Activated T-helper 2 cell treated with anti-CD3 and anti-CD28 coated beads, Interferon-gamma antibody, Interleukin-2, Interleukin-4, amounts not matched to agents 10 μg/mL and 5 μg/mL and 100 μg/mL, durations not matched to agents 14 hours and 24 hours and 36 hours (primary cell): ENCODE data around the gene FASTK. TPM values are rescaled to one million over a fixed set of nuclear protein-coding genes. Genes with fewer than 3 reads are reported as not detected.

Experiments
- DNase-seq: peaks from one replicate; pipeline ENCODE4 v3.0.0; 2021; ENCODE audit warnings: low spot score
- H3K27ac Mint-ChIP-seq: one replicate; pipeline ENCODE4 v1.8.0; 2021; ENCODE audit warnings: mixed read lengths
- H3K27me3 Mint-ChIP-seq: one replicate; pipeline ENCODE4 v1.8.0; 2021; ENCODE audit warnings: low read depth, mixed read lengths
- H3K36me3 Mint-ChIP-seq: one replicate; pipeline ENCODE4 v1.8.0; 2021; ENCODE audit warnings: low read depth, mixed read lengths
- H3K4me1 Mint-ChIP-seq: one replicate; pipeline ENCODE4 v1.8.0; 2021; ENCODE audit warnings: low read depth, mixed read lengths
- H3K4me3 Mint-ChIP-seq: one replicate; pipeline ENCODE4 v1.8.0; 2021; ENCODE audit warnings: low read depth, mild to moderate bottlenecking, moderate library complexity, mixed read lengths
- H3K9me3 Mint-ChIP-seq: one replicate; pipeline ENCODE4 v1.8.0; 2021; ENCODE audit warnings: mixed read lengths
- intact Hi-C: fragments of 100-400 bp; cut with micrococcal nuclease; formaldehyde crosslinking; loops from one replicate; pipeline ENCODE4 v1.15.1; 2023
- total RNA-seq: library from RNA; stranded (reverse); gene quantifications from 2 replicates; pipeline ENCODE4 v1.2.3, GENCODE V29; 2022

The FASTK gene
- total RNA-seq, 1 donor from 2014 or later, result 83.2 TPM

DNA sequence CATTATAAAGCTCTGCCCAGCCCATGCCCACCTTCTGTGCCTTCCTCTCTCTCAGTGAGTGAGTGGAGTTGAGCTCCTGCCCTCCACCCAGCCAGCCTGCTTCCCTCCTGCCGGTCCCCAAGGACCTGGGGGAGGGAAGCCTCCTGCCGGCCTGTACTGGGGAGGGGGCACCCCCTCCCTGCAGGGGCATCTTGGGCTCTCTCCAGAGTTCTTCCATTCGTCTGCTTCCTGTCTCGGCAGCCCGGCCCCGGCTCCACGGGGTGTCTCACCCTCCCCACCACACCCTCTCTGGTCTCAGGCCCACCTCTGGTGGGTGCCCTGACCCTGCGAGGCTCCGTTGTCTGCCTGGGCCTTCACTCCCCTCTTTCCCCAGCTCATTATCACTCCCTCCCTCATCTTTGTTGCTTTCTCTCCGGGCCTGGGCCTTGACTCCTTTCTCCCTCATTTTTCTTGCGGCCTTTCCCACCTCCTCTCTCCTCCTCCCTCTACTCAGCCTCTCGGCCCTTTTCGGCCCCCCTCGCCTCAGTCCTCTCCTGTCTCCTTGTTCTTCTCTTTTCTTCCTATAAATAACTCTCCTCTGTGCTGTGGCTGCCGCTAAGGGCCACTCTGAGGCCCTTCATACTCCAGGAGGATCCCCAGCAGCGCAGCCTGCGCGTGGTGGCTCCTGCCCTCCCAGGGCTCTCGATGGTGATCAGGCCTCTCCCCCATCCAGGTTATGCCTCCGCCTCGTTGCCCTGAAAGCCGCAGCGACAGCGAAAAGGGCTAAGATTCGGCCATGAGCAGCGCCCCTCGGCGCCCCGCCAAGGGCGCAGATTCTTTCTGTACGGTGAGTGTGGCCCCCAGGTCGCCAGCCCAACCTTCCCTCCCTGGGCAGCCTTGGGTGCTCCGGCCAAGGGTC is 19.1 kb downstream of the FASTK start:
- Mint-ChIP-seq H3K4me3 (peak overlapping the region; percentile 94), H3K27ac (peak overlapping the region; percentile 57), H3K36me3 (peaks cover 16% of the 10 kb centered on the region), H3K4me1 (peaks cover 24% of the 10 kb centered on the region), H3K9me3 (no peaks in the 10 kb centered on the region), H3K27me3 (no peaks in the 10 kb centered on the region)
- intact Hi-C loops, result no loop called here
- DNase-seq, result no peak

DNA sequence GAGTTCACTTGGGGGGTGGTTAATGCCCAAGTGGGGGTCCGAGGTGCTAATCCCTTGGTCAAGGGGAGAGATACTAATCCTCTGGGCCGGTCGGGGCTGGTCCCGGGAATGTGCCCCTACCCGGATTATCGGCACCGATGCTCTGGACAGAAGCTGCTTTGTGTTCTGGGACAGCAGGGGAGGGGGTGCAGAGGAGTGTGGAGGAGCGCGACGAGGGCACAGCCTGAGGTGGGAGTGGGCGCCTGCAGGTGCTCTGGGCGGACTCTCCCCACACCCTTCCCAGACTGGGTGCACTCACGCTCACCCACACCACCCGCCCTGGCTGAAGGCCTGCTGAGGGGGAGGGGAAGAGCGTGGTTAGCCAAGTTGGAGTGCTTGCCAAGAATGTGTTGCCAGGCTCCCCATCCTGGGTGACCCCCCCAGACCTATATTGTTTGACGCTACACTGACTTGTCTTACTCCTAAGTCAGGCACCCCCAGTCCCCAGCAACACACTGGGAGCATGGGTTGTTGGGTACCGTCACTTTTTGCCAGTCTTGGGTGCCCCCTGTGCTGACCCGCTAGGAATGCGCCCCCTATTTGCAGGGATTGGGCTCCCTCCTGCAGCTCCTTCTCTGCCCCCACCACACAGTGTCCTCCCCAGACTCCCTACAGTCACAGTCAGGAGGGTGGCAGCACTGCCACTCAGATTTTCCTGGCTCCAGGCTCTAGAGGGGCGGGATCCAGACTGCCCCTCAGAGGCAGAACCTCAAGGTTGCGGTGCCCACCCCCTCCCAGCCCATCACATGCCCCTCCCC is 20.0 kb downstream of the FASTK start:
- Mint-ChIP-seq H3K9me3 (no peaks in the 10 kb centered on the region), H3K4me3 (peak overlapping the region; percentile 94), H3K27me3 (no peaks in the 10 kb centered on the region), H3K27ac (peak overlapping the region; percentile 30), H3K36me3 (peaks cover 15% of the 10 kb centered on the region), H3K4me1 (peaks cover 26% of the 10 kb centered on the region)
- no peak for DNase-seq
- intact Hi-C loops, result no loop called here

DNA sequence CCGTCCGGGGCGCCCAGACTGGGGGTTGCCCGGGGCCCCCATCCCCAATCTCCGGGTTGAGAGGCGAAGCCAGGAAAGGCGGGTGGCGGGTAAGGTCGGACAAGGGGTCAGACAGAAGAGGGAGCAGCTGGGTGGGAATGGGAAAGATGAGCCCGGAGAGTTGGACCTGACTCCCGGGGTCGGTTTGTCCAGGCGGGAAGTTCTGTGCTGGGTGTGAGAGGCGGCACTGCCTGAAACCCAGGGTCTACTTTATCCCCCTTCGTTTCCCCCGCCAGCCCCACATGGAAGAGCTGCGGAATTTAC is 20.5 kb downstream of the FASTK start:
- intact Hi-C loops, result no loop called here
- Mint-ChIP-seq H3K4me1 (peaks cover 26% of the 10 kb centered on the region), H3K27me3 (no peaks in the 10 kb centered on the region), H3K4me3 (peak overlapping the region; percentile 94), H3K9me3 (no peaks in the 10 kb centered on the region), H3K27ac (peak overlapping the region; percentile 17), H3K36me3 (peaks cover 9% of the 10 kb centered on the region)
- no peak for DNase-seq

DNA sequence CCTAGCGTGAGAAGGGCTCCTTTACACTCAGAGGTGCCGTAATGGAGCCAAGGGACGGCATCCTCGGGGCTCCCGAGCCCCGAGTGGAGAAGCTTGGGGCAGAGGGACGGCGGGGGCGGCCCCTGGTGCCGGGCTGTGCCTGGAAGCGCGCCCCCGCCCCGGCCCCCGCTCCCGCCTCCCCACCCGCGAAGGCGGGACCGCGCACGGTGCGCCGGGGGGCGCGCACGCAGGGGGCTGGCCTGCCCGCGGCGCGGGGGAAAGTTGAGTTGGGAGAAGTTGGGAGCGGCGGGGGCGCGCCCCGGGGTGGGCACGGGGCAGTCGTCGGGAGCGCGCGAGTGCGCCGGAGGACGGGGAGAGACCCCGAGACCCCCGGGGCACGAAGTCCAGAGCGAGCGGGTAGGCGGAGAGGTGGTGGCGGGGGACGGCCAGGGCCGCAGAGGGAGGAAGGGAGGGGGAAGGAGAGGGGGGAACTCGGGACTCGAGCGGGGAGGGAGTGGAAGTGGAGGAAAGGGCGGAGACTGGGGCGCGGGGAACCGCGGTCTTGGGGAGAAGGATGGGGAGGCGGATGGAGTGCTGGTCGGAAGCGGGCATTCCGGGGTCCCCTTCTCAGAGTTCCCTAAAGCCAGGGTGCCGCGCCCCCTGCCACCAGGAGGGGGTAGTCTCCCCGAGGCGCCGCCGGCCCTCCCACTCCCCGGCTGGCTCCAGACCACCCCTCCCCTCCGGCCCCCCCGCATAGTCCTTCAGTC is 21.1 kb downstream of the FASTK start, which contains the start of gene SLC4A2:
SLC4A2 (plus strand) TSS at position 223 of the 746 bp plus-strand sequence. CDS start 2,399 bp downstream, outside the sequence.
- H3K27me3 Mint-ChIP-seq, result no peaks in the 10 kb centered on the region
- intact Hi-C loops, result loop anchor here (2.0 to 5.0 kb wide), 3 partner anchors 47 to 1222 kb away; partner anchors contain the start of genes CHPF2 and ZNF862
- H3K9me3 Mint-ChIP-seq, result no peaks in the 10 kb centered on the region
- peaks cover 10% of the 10 kb centered on the region for H3K36me3 Mint-ChIP-seq
- DNase-seq, result peak; percentile 67
- H3K27ac Mint-ChIP-seq, result peak within 1 kb of the TSS; percentile 93
- peaks cover 26% of the 10 kb centered on the region for H3K4me1 Mint-ChIP-seq
- peak within 1 kb of the TSS; percentile 94 for H3K4me3 Mint-ChIP-seq

DNA sequence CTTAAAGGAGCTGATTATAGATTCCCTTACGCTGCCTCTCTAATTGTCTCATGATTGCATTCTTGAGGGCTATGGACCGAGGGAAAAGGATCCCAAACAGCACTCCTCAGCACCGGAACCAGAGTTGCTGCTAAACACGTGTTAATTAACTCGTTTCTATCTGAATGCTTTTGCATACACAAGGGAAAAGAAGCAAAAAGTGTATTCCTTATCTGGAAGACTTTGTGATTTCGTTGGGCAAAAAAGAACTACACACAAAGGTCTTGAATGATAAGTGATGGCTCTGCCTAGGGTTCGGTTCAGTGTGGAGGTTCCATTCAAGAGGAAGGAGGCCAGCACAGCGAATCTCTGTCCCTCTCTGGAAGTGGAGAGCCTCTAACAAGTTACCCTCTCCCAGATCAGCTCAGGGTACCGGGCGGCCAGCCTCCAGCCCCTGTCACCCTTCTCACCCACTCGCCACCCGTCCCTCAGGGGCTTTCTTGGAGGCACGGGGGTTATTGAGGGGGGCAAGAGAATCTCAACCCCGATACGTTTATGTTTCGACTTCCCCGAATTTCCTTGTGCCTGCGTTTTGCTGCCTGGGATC is 21.7 kb downstream of the FASTK start:
- H3K36me3 Mint-ChIP-seq, result peaks cover 12% of the 10 kb centered on the region
- no peak for DNase-seq
- H3K27me3 Mint-ChIP-seq, result no peaks in the 10 kb centered on the region
- H3K4me3 Mint-ChIP-seq, result peak overlapping the region; percentile 94
- intact Hi-C loops, result loop anchor here (1.0 to 5.0 kb wide), 6 partner anchors 20 to 1222 kb away; partner anchors contain the start of genes ABCB8, CHPF2, FASTK and ZNF862
- peaks cover 26% of the 10 kb centered on the region for H3K4me1 Mint-ChIP-seq
- peak overlapping the region; percentile 93 for H3K27ac Mint-ChIP-seq
- H3K9me3 Mint-ChIP-seq, result no peaks in the 10 kb centered on the region

DNA sequence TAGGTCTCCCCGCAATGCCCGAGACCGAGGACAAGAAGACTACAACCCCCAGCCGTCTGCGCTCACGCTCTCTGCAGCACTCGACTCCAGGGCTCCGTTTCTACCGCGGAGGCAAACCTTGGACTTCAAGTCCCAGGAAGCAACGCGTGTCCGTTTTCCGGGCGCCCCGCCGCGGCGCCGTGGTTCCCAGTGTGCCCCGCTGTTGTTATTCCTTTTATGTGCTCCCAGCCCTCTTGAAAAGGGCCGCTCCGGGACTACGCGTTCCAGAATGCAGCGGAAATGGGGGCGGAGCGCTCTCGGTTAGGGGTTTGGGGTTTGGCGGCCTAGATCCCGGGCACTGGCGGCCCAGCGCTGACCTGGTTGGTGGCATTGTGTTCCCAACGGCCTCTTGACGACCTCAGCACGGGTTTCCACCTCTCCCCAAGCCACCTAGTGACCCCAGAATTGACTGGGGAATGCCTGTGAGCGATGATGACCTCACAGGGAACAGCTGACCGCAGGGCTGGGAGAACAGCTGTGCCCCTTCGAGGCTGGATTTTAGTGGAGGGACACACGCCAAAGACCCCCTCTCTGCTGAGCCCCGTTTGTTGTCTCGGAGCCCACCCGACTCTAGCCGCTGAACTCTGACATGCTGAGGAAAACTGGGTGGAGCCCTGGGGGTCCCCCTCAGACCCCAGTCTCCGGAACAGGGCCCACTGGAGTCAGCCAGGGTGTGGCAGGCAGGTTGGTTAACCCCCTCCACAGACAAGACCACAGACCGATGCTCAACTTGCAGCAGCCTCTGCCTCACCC is 22.4 kb downstream of the FASTK start:
- H3K27ac Mint-ChIP-seq, result peak overlapping the region; percentile 93
- intact Hi-C loops, result loop anchor here (1.0 to 5.0 kb wide), 6 partner anchors 19 to 1221 kb away; partner anchors contain the start of genes ABCB8, CHPF2, FASTK and ZNF862
- peaks cover 26% of the 10 kb centered on the region for H3K4me1 Mint-ChIP-seq
- no peaks in the 10 kb centered on the region for H3K27me3 Mint-ChIP-seq
- peak; percentile 97 for DNase-seq
- no peaks in the 10 kb centered on the region for H3K9me3 Mint-ChIP-seq
- H3K4me3 Mint-ChIP-seq, result peak overlapping the region; percentile 94
- peaks cover 11% of the 10 kb centered on the region for H3K36me3 Mint-ChIP-seq

DNA sequence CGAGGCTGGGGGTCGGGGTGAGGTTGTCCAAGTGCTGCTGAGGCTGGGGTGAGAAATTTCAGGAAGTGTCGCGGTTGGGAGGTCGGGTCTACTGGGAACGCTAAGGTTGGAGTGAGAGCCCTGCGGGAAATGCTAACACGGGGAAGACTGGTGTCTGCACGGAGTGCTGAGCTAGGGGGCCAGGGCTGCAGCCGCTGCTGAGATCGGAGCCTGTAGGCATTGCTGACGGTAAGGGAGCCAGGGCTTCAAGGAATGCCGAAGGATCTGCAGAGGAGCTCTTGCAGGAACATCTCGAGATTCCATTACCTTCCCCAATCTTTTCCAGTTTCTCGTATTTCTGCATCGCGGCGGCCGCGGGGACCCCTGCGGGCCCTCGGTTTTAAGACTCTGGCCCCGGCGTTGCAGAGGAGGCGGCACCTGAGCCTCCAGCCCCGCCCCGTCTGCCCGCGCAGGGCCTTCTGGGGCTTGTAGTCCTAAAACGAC is 23.1 kb downstream of the FASTK start, which contains the start of gene CDK5:
CDK5 (minus strand) TSS at position 392 of the 483 bp plus-strand sequence; CDS start at position 343, 49 bp downstream.
- peaks cover 12% of the 10 kb centered on the region for H3K36me3 Mint-ChIP-seq
- DNase-seq, result no peak
- peak within 1 kb of the TSS; percentile 94 for H3K4me3 Mint-ChIP-seq
- no peaks in the 10 kb centered on the region for H3K9me3 Mint-ChIP-seq
- no peaks in the 10 kb centered on the region for H3K27me3 Mint-ChIP-seq
- H3K27ac Mint-ChIP-seq, result peak within 1 kb of the TSS; percentile 93
- H3K4me1 Mint-ChIP-seq, result peaks cover 27% of the 10 kb centered on the region
- intact Hi-C loops, result loop anchor here (5.0 kb wide), 2 partner anchors 45 to 1220 kb away; partner anchors contain the start of gene ZNF862

DNA sequence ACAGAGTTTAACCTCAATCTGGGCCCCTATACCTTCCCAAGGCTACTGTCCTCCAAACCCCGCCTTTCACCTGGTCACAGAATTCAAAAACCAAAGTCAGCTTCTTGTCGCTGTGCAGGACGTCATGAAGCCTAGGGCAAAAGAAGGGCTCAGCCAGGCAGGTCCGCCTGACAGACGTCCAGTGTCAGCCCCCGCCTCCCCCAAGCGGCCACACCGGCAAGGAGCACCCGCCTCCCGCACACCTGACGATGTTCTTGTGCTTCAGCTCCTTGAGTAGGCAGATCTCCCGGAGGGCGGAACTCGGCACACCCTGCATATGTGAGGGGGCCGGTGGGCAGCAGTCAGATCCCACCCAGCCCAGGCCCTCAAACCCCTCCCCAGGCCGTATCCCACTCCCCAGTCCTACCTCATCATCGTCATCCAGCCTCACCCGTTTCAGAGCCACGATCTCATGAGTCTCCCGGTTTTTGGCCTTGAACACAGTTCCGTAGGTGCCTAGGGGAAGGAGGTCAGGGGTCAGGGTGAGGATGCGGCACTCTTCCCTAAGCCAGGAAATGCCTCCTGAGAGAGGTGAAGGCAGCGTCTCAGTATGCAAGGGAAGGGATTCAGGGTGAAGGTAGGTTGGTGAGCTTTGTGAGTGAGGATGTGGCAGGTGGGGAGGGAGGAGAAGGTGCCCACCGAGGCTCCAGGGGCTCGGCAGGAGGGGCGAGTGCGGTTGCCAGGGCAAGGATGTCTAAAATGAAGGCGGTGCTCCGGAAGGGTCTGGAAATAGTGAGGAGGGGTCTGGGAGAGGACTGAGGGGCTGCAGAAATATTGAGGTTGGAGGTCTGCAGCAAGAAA is 23.7 kb downstream of the FASTK start:
- H3K4me3 Mint-ChIP-seq, result peak overlapping the region; percentile 94
- peaks cover 28% of the 10 kb centered on the region for H3K4me1 Mint-ChIP-seq
- H3K36me3 Mint-ChIP-seq, result peaks cover 14% of the 10 kb centered on the region
- no peaks in the 10 kb centered on the region for H3K27me3 Mint-ChIP-seq
- no peaks in the 10 kb centered on the region for H3K9me3 Mint-ChIP-seq
- H3K27ac Mint-ChIP-seq, result peak overlapping the region; percentile 47
- no peak for DNase-seq
- intact Hi-C loops, result loop anchor here (5.0 kb wide), 2 partner anchors 45 to 1220 kb away; partner anchors contain the start of gene ZNF862

DNA sequence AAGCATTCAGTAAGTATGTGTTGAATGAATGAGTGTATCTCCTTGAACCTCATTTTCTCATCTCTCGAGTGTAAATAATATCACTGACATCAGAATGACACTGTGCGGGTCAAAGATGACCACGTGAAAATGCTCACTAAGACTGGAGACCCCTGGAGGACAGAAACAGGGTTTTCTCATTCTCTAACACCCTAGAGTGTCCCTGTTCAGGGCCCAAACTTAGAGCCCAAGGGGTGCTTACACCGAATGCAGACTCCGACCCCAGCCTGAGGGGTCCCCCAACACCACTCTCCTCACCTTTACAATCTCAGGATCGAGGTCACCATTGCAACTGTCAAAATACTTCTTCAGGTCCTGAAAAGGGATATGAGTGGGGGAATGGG is 24.3 kb downstream of the FASTK start:
- intact Hi-C loops, result loop anchor here (5.0 kb wide), 2 partner anchors 44 to 1219 kb away; partner anchors contain the start of gene ZNF862
- Mint-ChIP-seq H3K4me1 (peaks cover 25% of the 10 kb centered on the region), H3K9me3 (no peaks in the 10 kb centered on the region), H3K36me3 (peaks cover 14% of the 10 kb centered on the region), H3K27ac (no peak overlapping the region), H3K4me3 (peak overlapping the region; percentile 94), H3K27me3 (no peaks in the 10 kb centered on the region)
- no peak for DNase-seq

DNA sequence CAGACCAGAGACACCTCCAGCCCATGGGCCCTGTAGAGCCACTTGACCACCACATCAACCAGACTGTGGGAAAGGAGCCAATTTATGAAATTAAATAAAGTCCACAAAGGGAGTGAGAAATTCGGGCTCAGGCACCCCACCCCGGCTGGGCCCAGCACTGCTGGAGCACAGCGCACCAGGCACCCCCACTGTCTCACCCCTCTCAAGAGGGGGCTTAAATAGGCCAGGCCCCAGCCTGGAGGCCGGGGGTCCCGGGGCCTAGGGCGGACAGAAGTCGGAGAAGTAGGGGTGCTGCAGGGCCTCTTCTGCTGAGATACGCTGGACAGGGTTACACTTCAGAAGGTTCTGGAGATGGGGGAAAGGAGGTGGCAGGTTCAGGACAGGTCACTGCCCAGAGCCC is 26.9 kb downstream of the FASTK start:
- H3K9me3 Mint-ChIP-seq, result no peaks in the 10 kb centered on the region
- DNase-seq, result no peak
- intact Hi-C loops, result no loop called here
- no peak overlapping the region for H3K4me3 Mint-ChIP-seq
- H3K27me3 Mint-ChIP-seq, result peaks cover 3% of the 10 kb centered on the region
- peaks cover 17% of the 10 kb centered on the region for H3K4me1 Mint-ChIP-seq
- no peak overlapping the region for H3K27ac Mint-ChIP-seq
- H3K36me3 Mint-ChIP-seq, result peaks cover 14% of the 10 kb centered on the region
